ENCODE data around the gene ASB3. TPM values are rescaled to one million over a fixed set of nuclear protein-coding genes. Genes with fewer than 3 reads are reported as not detected.

ASB3 gene
- total RNA-seq, 1 experiment from 2014 or later, result 11.9 TPM

GRCh38 chr2:53695575-53695974 is 91.2 kb downstream of the ASB3 start:
- H3K27me3 ChIP-seq (ENCODE audit: low read length), result no peaks in the 10 kb centered on the region
- no peak for TF ChIP-seq EZH2phosphoT487 (IDR thresholded peaks at IDR 0.05; ENCODE audit: borderline replicate concordance, low read length)
- no peak for TF ChIP-seq EZH2 (IDR thresholded peaks at IDR 0.05; ENCODE audit: low read length, unreplicated experiment)
- no peak for TF ChIP-seq CTCF (conservative IDR thresholded peaks at IDR 0.05; ENCODE audit: low read depth, low read length)
- BruUV-seq (replicated peaks), result no TSS peak
- ATAC-seq (no peak), DNase-seq (no peak)
- no peaks in the 10 kb centered on the region for H3K36me3 ChIP-seq (ENCODE audit: low read depth, low read length)
- no peaks in the 10 kb centered on the region for H3K9me2 ChIP-seq (replicated peaks; ENCODE audit: low read length)
- no peak overlapping the region for H3K9ac ChIP-seq (ENCODE audit: low read length)
- H3K27ac ChIP-seq (ENCODE audit: low read length), result no peak overlapping the region
- H2AFZ ChIP-seq (ENCODE audit: low read length), result no peak overlapping the region
- no peaks in the 10 kb centered on the region for H3K9me3 ChIP-seq (ENCODE audit: low read length)
- no peaks in the 10 kb centered on the region for H4K20me1 ChIP-seq (ENCODE audit: low read length)
- intact Hi-C loops (cut with micrococcal nuclease), result no loop called here
- H3K4me1 ChIP-seq (ENCODE audit: insufficient read depth, low read length), result no peaks in the 10 kb centered on the region
- H3F3A ChIP-seq (ENCODE audit: low read length, unreplicated experiment), result no peaks in the 10 kb centered on the region
- H3K79me2 ChIP-seq (ENCODE audit: low read length), result no peaks in the 10 kb centered on the region
- H3K4me2 ChIP-seq (ENCODE audit: low read length), result no peak overlapping the region
- CTCF ChIA-PET, result no interaction called here
- POLR2A ChIA-PET (ENCODE audit: unreplicated experiment), result no interaction called here
- H3K4me3 ChIP-seq (ENCODE audit: low read length), result no peak overlapping the region

- Histone ChIP-seq H3K4me2 (ENCODE audit: low read length) (no peak overlapping the region), H3K4me3 (ENCODE audit: low read length) (no peak overlapping the region), H3K27ac (ENCODE audit: low read length) (no peak overlapping the region), H3K4me1 (ENCODE audit: insufficient read depth, low read length) (no peaks in the 10 kb centered on the region), H3F3A (ENCODE audit: low read length, unreplicated experiment) (no peaks in the 10 kb centered on the region), H3K79me2 (ENCODE audit: low read length) (no peaks in the 10 kb centered on the region), H3K27me3 (ENCODE audit: low read length) (no peaks in the 10 kb centered on the region), H4K20me1 (ENCODE audit: low read length) (no peaks in the 10 kb centered on the region), H3K9me2 (replicated peaks; ENCODE audit: low read length) (no peaks in the 10 kb centered on the region), H3K36me3 (ENCODE audit: low read depth, low read length) (no peaks in the 10 kb centered on the region), H3K9ac (ENCODE audit: low read length) (no peak overlapping the region), H3K9me3 (ENCODE audit: low read length) (no peaks in the 10 kb centered on the region), H2AFZ (ENCODE audit: low read length) (no peak overlapping the region)
- ChIA-PET POLR2A (ENCODE audit: unreplicated experiment) (no interaction called here), CTCF (no interaction called here)
- DNase-seq (no peak), ATAC-seq (no peak)
- TF ChIP-seq EZH2 (IDR thresholded peaks at IDR 0.05; ENCODE audit: low read length, unreplicated experiment) (no peak), CTCF (conservative IDR thresholded peaks at IDR 0.05; ENCODE audit: low read depth, low read length) (no peak), EZH2phosphoT487 (IDR thresholded peaks at IDR 0.05; ENCODE audit: borderline replicate concordance, low read length) (no peak)
- intact Hi-C loops (cut with micrococcal nuclease), result no loop called here
- BruUV-seq (replicated peaks), result no TSS peak
These were observed 92.5 kb downstream of the ASB3 start for GRCh38 chr2:53694096-53694771.

- no peak for DNase-seq
- ATAC-seq, result no peak
- H3K36me3 ChIP-seq (ENCODE audit: low read depth, low read length), result no peaks in the 10 kb centered on the region
- no TSS peak for BruUV-seq (replicated peaks)
- no peaks in the 10 kb centered on the region for H3K9me2 ChIP-seq (replicated peaks; ENCODE audit: low read length)
- ChIA-PET CTCF (no interaction called here), POLR2A (ENCODE audit: unreplicated experiment) (no interaction called here)
- TF ChIP-seq EZH2 (IDR thresholded peaks at IDR 0.05; ENCODE audit: low read length, unreplicated experiment) (no peak), EZH2phosphoT487 (IDR thresholded peaks at IDR 0.05; ENCODE audit: borderline replicate concordance, low read length) (no peak), CTCF (conservative IDR thresholded peaks at IDR 0.05; ENCODE audit: low read depth, low read length) (no peak)
- H3K27me3 ChIP-seq (ENCODE audit: low read length), result no peaks in the 10 kb centered on the region
- intact Hi-C loops (cut with micrococcal nuclease), result no loop called here
- H3K27ac ChIP-seq (ENCODE audit: low read length), result no peak overlapping the region
- H3K4me2 ChIP-seq (ENCODE audit: low read length), result no peak overlapping the region
- H3K9me3 ChIP-seq (ENCODE audit: low read length), result no peaks in the 10 kb centered on the region
- no peak overlapping the region for H3K9ac ChIP-seq (ENCODE audit: low read length)
- no peak overlapping the region for H3K4me3 ChIP-seq (ENCODE audit: low read length)
- no peaks in the 10 kb centered on the region for H4K20me1 ChIP-seq (ENCODE audit: low read length)
- no peak overlapping the region for H2AFZ ChIP-seq (ENCODE audit: low read length)
- H3K4me1 ChIP-seq (ENCODE audit: insufficient read depth, low read length), result no peaks in the 10 kb centered on the region
- H3K79me2 ChIP-seq (ENCODE audit: low read length), result no peaks in the 10 kb centered on the region
- no peaks in the 10 kb centered on the region for H3F3A ChIP-seq (ENCODE audit: low read length, unreplicated experiment)
These were observed 95.9 kb downstream of the ASB3 start for GRCh38 chr2:53690876-53691275.

Data from PC-3 (cell line).